GM12878 (cell line): ENCODE data around the gene GPC3. TPM values are rescaled to one million over a fixed set of nuclear protein-coding genes. Genes with fewer than 3 reads are reported as not detected.

Experiments
- ATAC-seq: fragments of 200-7000 bp; cut with Tn5 transposase; 3 replicates; pipeline ENCODE4 v1.9.1; 2020; ENCODE audit warnings: mild to moderate bottlenecking, moderate library complexity
- BruUV-seq: library from RNA; stranded (reverse); fragments of 400-500 nt; replicated peaks from 2 replicates; lab custom pipeline; 2021; lab: Mats Ljungman, UMichigan
- CTCF ChIA-PET: fragments of 300-600 bp; sonication (Branson Sonifier 250); formaldehyde crosslinking; extraction: SDS; loops from one replicate; lab custom pipeline; 2021; ENCODE audit warnings: inconsistent platforms; lab: Yijun Ruan, JAX
- POLR2A ChIA-PET: fragments of 350-600 bp; formaldehyde crosslinking; extraction: SDS; loops from one replicate; lab custom pipeline; 2021; ENCODE audit warnings: inconsistent platforms; lab: Charles Lee
- RAD21 ChIA-PET: fragments of 300-600 bp; sonication (Branson Sonifier 250); formaldehyde crosslinking; loops from one replicate; lab custom pipeline; 2023; ENCODE audit warnings: antibody characterized with exemption; ENCODE audit not compliant: unreplicated experiment; lab: Charles Lee
- SMC1A ChIA-PET: fragments of 300-600 bp; sonication (Branson Sonifier 250); formaldehyde crosslinking; loops from one replicate; lab custom pipeline; 2023; ENCODE audit not compliant: unreplicated experiment, uncharacterized antibody; lab: Charles Lee
- DNase-seq: peaks from one replicate; pipeline ENCODE4 v3.0.0-alpha.2; 2011; ENCODE audit warnings: low read depth, low spot score
- FAIRE-seq: peaks from 3 replicates; lab custom pipeline; 2011; peaks lifted over from hg19 to GRCh38; lab: Jason Lieb, UNC
- H2AFZ ChIP-seq: 2 replicates; pipeline ENCODE4 v1.6.0; 2011; ENCODE audit warnings: low read depth, low read length, control low read depth; ENCODE audit not compliant: control insufficient read depth
- H3K27ac ChIP-seq: 2 replicates; pipeline ENCODE4 v1.5.1; 2011; ENCODE audit warnings: control low read depth; ENCODE audit not compliant: control insufficient read depth, insufficient read depth
- H3K27me3 ChIP-seq, 2 experiments: replicated peaks in 1 of 2; 2 replicates each; pipeline versions ENCODE4 v1.6.0 to v1.6.1; 2011; ENCODE audit warnings: low read length in 1 of 2; ENCODE audit not compliant: control insufficient read depth in 2 of 2, insufficient read depth in 2 of 2
- H3K36me3 ChIP-seq, 2 experiments: 2 replicates each; pipeline ENCODE4 v1.5.1; 2011; ENCODE audit warnings: low read length in 1 of 2; ENCODE audit not compliant: control insufficient read depth in 2 of 2, insufficient read depth in 2 of 2
- H3K4me1 ChIP-seq: 2 replicates; pipeline ENCODE4 v1.6.1; 2011; ENCODE audit warnings: mild to moderate bottlenecking, low read length, moderate library complexity, mixed read lengths; ENCODE audit not compliant: control insufficient read depth, insufficient read depth
- H3K4me2 ChIP-seq: 2 replicates; pipeline ENCODE4 v1.6.0; 2011; ENCODE audit warnings: control low read depth; ENCODE audit not compliant: control insufficient read depth, insufficient read depth
- H3K4me3 ChIP-seq: fragments of 200-600 bp; sonication (generic); 2 replicates; pipeline ENCODE4 v1.5.1; 2016
- H3K79me2 ChIP-seq: 2 replicates; pipeline ENCODE4 v1.6.0; 2011; ENCODE audit warnings: low read length; ENCODE audit not compliant: control insufficient read depth, insufficient read depth
- H3K9ac ChIP-seq: 2 replicates; pipeline ENCODE4 v1.8.0; 2011; ENCODE audit warnings: low read length, control low read depth, mixed read lengths; ENCODE audit not compliant: control insufficient read depth, insufficient read depth
- H3K9me3 ChIP-seq: replicated peaks from 3 replicates; pipeline ENCODE4 v1.5.1; 2011; ENCODE audit warnings: mild to moderate bottlenecking, low read length; ENCODE audit not compliant: control insufficient read depth, insufficient read depth
- H4K20me1 ChIP-seq: 2 replicates; pipeline ENCODE4 v1.6.0; 2011; ENCODE audit not compliant: control insufficient read depth, insufficient read depth
- CHD1 ChIP-seq: IDR thresholded peaks from 2 replicates; pipeline ENCODE4 v1.6.1; 2012; ENCODE audit warnings: low read depth, low read length, improper control_type of control experiment
- CHD2 ChIP-seq: IDR thresholded peaks from 2 replicates; pipeline ENCODE4 v1.6.1; 2011; ENCODE audit warnings: low read depth, low read length, improper control_type of control experiment, borderline replicate concordance
- CREB1 ChIP-seq: IDR thresholded peaks from 2 replicates; pipeline ENCODE4 v1.6.1; 2012; ENCODE audit warnings: low read depth, mild to moderate bottlenecking, inconsistent platforms
- DPF2 ChIP-seq: fragments of 450-650 bp; IDR thresholded peaks from 2 replicates; pipeline ENCODE4 v1.6.1; 2017; ENCODE audit warnings: mild to moderate bottlenecking
- MYC ChIP-seq: IDR thresholded peaks from 2 replicates; pipeline ENCODE4 v1.6.1; 2011; ENCODE audit warnings: mild to moderate bottlenecking, low read length, moderate library complexity, inconsistent platforms; ENCODE audit not compliant: insufficient read depth, insufficient replicate concordance, insufficient read length, severe bottlenecking
- NBN ChIP-seq: fragments of 450-650 bp; IDR thresholded peaks from 2 replicates; pipeline ENCODE4 v1.6.1; 2016
- POLR2AphosphoS2 ChIP-seq: IDR thresholded peaks from 2 replicates; pipeline ENCODE4 v1.6.1; 2011; ENCODE audit warnings: low read depth, mild to moderate bottlenecking, low read length, improper control_type of control experiment, moderate library complexity
- ZNF622 ChIP-seq: fragments of 450-650 bp; IDR thresholded peaks from 2 replicates; pipeline ENCODE4 v1.6.1; 2017; ENCODE audit warnings: mild to moderate bottlenecking, inconsistent platforms
- WGBS: methylation state at CpG from one replicate; pipeline ENCODE4 v1.1.6; 2016; ENCODE audit warnings: low lambda C conversion rate; ENCODE audit not compliant: insufficient replicate concordance, insufficient coverage; ENCODE audit errors: missing lambda C conversion rate; 5-methylcytosine and 5-hydroxymethylcytosine counted together
- in situ Hi-C: fragments of 300-500 bp; cut with MboI; formaldehyde crosslinking; loops from 9 replicates; pipeline ENCODE4 v1.14.3; 2018; ENCODE audit warnings: mixed read lengths
- intact Hi-C: fragments of 100-400 bp; cut with micrococcal nuclease; formaldehyde crosslinking; loops from one replicate; pipeline ENCODE4 v1.14.2; 2022; ENCODE audit not compliant: unreplicated experiment
- polyA plus RNA-seq, 11 experiments: library from polyadenylated mRNA; depleted of rRNA in 4 of 11; unstranded in 6 of 11; stranded (reverse) in 5 of 11; fragments of >200 nt; fragmentation: Nextera tagmentation in 4 of 11; fragmentation: Illumina TruSeq in 1 of 11; extraction: Ambion mirVana in 4 of 11; extraction: Trizol in 1 of 11; gene quantifications; 1 replicate in 1 of 11; 2 replicates in 10 of 11; pipeline versions ENCODE4 v1.2.1 to v1.2.3, GENCODE V29; 2011 to 2016; ENCODE audit warnings: inconsistent platforms in 2 of 11, missing spikeins in 2 of 11, low read depth in 1 of 11
- total RNA-seq, 4 experiments: library from RNA; depleted of rRNA in 3 of 4; stranded (reverse); fragments of >200 nt in 3 of 4; fragmentation: Illumina TruSeq in 1 of 4; extraction: Trizol in 1 of 4; gene quantifications; 2 replicates each; pipeline versions ENCODE4 v1.2.1 to v1.2.3, GENCODE V29; 2013 to 2021
- TF ChIP-seq, protein P1 (sequence below): fragments of 450-650 bp; IDR thresholded peaks from 2 replicates; pipeline ENCODE4 v1.6.1; 2016; ENCODE audit warnings: mild to moderate bottlenecking

Gene GPC3
- total and polyA plus RNA-seq, 10 of the 15 experiments (the other 5 are each of a cell fraction or from before 2014, with no cell fraction given): 0.09 to 0.82 TPM; not detected in 8

- ChIA-PET POLR2A (no interaction called here), SMC1A (no interaction called here), RAD21 (no interaction called here), CTCF (no interaction called here)
- 50% methylated on average over 1 of the region's 1 CpG for WGBS
- Histone ChIP-seq H3K79me2 (no peaks in the 10 kb centered on the region), H3K4me1 (no peaks in the 10 kb centered on the region), H2AFZ (no peak overlapping the region), H3K9ac (no peak overlapping the region), H3K36me3 (no peaks in the 10 kb centered on the region), H3K27ac (no peak overlapping the region), H3K4me2 (no peak overlapping the region), H3K27me3 (no peaks in the 10 kb centered on the region), H3K9me3 (no peaks in the 10 kb centered on the region), H4K20me1 (no peaks in the 10 kb centered on the region), H3K4me3 (no peak overlapping the region)
- no TSS peak for BruUV-seq
- FAIRE-seq (no peak), ATAC-seq (no peak), DNase-seq (no peak)
- in situ Hi-C loops: no loop called here
- TF ChIP-seq POLR2AphosphoS2 (no peak), MYC (no peak), CHD2 (no peak), ZNF622 (no peak), CREB1 (no peak), NBN (no peak), DPF2 (no peak), CHD1 (no peak)
- TF ChIP-seq, protein P1, sequence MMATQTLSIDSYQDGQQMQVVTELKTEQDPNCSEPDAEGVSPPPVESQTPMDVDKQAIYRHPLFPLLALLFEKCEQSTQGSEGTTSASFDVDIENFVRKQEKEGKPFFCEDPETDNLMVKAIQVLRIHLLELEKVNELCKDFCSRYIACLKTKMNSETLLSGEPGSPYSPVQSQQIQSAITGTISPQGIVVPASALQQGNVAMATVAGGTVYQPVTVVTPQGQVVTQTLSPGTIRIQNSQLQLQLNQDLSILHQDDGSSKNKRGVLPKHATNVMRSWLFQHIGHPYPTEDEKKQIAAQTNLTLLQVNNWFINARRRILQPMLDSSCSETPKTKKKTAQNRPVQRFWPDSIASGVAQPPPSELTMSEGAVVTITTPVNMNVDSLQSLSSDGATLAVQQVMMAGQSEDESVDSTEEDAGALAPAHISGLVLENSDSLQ: no peak
- intact Hi-C loops: no loop called here
Observed at GRCh38 chrX:133514486-133514885, 470.9 kb downstream of the GPC3 start.
